OCI-LY7 (cell line): ENCODE results near the gene SLC25A39. TPM values are rescaled to one million over a fixed set of nuclear protein-coding genes. Genes with fewer than 3 reads are reported as not detected.

Source experiments
- BruUV-seq: library from RNA; stranded (reverse); fragments of 400-500 nt; replicated peaks from 2 replicates; lab custom pipeline; 2021; lab: Mats Ljungman, UMichigan
- CTCF ChIA-PET: fragments of 300-600 bp; sonication (Branson Sonifier 250); formaldehyde crosslinking; loops from one replicate; lab custom pipeline; 2022; ENCODE audit warnings: antibody characterized with exemption; ENCODE audit not compliant: unreplicated experiment; lab: Charles Lee
- POLR2A ChIA-PET: fragments of 300-600 bp; sonication (Branson Sonifier 250); formaldehyde crosslinking; loops from one replicate; lab custom pipeline; 2022; ENCODE audit warnings: antibody characterized with exemption; lab: Charles Lee
- DNase-seq: peaks from one replicate; pipeline ENCODE4 v3.0.0-alpha.2; 2015; ENCODE audit warnings: low spot score
- H2AFZ ChIP-seq: fragments of 200-600 bp; sonication (generic), shearing (Covaris generic); 2 replicates; pipeline ENCODE4 v1.6.1; 2014; ENCODE audit warnings: mild to moderate bottlenecking, antibody characterized with exemption, low read length, moderate library complexity
- H3K27ac ChIP-seq: fragments of 200-600 bp; sonication (generic); 2 replicates; pipeline ENCODE4 v1.5.1; 2014; ENCODE audit warnings: mixed run types, low read depth, mild to moderate bottlenecking, moderate library complexity, low read length, inconsistent platforms; ENCODE audit not compliant: poor library complexity, severe bottlenecking
- H3K36me3 ChIP-seq: fragments of 200-600 bp; sonication (generic); 2 replicates; pipeline ENCODE4 v1.6.1; 2014; ENCODE audit warnings: mild to moderate bottlenecking, antibody characterized with exemption, low read length, moderate library complexity, mixed read lengths; ENCODE audit not compliant: insufficient read depth
- H3K4me1 ChIP-seq: fragments of 200-600 bp; sonication (generic); 2 replicates; pipeline ENCODE4 v1.5.1; 2014; ENCODE audit warnings: mild to moderate bottlenecking, low read length; ENCODE audit not compliant: insufficient read depth, poor library complexity, severe bottlenecking
- H3K4me2 ChIP-seq: fragments of 200-600 bp; sonication (generic); 2 replicates; pipeline ENCODE4 v1.6.1; 2014; ENCODE audit warnings: mild to moderate bottlenecking, low read length
- H3K4me3 ChIP-seq: fragments of 200-600 bp; sonication (generic); 2 replicates; pipeline ENCODE4 v1.5.1; 2014; ENCODE audit warnings: mild to moderate bottlenecking, low read depth, low read length; ENCODE audit not compliant: poor library complexity, severe bottlenecking
- H3K79me2 ChIP-seq: fragments of 200-600 bp; sonication (generic); 2 replicates; pipeline ENCODE4 v1.6.1; 2016; ENCODE audit warnings: low read depth, mild to moderate bottlenecking, low read length, moderate library complexity, mixed read lengths; ENCODE audit not compliant: insufficient read depth
- H3K9me2 ChIP-seq: fragments of 200-600 bp; sonication (generic); 2 replicates; pipeline ENCODE4 v1.6.1; 2016; ENCODE audit warnings: mild to moderate bottlenecking, low read length, mixed read lengths; ENCODE audit not compliant: insufficient read depth
- H3K9me3 ChIP-seq: fragments of 200-600 bp; sonication (generic); 2 replicates; pipeline ENCODE4 v1.6.1; 2014; ENCODE audit warnings: mild to moderate bottlenecking, mixed run types, low read length, mixed read lengths
- H4K20me1 ChIP-seq: fragments of 200-600 bp; sonication (generic); 2 replicates; pipeline ENCODE4 v1.6.1; 2014; ENCODE audit warnings: mild to moderate bottlenecking, antibody characterized with exemption, low read length, moderate library complexity, mixed read lengths; ENCODE audit not compliant: insufficient read depth
- EZH2phosphoT487 ChIP-seq: fragments of 200-600 bp; sonication (generic); IDR thresholded peaks from 2 replicates; pipeline ENCODE4 v1.6.1; 2018; ENCODE audit warnings: low read depth, borderline replicate concordance, mild to moderate bottlenecking, mixed run types, antibody characterized with exemption, low read length, moderate library complexity, mixed read lengths
- intact Hi-C: fragments of 100-400 bp; cut with micrococcal nuclease; formaldehyde crosslinking; loops from one replicate; pipeline ENCODE4 v1.10.0; 2022; ENCODE audit not compliant: unreplicated experiment
- total RNA-seq, 2 experiments: library from RNA; depleted of rRNA in 1 of 2; stranded (reverse); fragments of >200 nt in 1 of 2; shearing (Covaris generic) in 1 of 2; gene quantifications; 2 replicates each; pipeline ENCODE4 v1.2.3, GENCODE V29; 2014 to 2022
- TF ChIP-seq, protein P1 (sequence below): fragments of 200-600 bp; sonication (generic); conservative IDR thresholded peaks from 2 replicates; pipeline ENCODE4 v1.5.1; 2014; ENCODE audit warnings: mild to moderate bottlenecking, antibody characterized with exemption, low read length, moderate library complexity, mixed read lengths

SLC25A39 gene
- total RNA-seq, 2 experiments from 2014 or later: 156 to 159 TPM

DNA sequence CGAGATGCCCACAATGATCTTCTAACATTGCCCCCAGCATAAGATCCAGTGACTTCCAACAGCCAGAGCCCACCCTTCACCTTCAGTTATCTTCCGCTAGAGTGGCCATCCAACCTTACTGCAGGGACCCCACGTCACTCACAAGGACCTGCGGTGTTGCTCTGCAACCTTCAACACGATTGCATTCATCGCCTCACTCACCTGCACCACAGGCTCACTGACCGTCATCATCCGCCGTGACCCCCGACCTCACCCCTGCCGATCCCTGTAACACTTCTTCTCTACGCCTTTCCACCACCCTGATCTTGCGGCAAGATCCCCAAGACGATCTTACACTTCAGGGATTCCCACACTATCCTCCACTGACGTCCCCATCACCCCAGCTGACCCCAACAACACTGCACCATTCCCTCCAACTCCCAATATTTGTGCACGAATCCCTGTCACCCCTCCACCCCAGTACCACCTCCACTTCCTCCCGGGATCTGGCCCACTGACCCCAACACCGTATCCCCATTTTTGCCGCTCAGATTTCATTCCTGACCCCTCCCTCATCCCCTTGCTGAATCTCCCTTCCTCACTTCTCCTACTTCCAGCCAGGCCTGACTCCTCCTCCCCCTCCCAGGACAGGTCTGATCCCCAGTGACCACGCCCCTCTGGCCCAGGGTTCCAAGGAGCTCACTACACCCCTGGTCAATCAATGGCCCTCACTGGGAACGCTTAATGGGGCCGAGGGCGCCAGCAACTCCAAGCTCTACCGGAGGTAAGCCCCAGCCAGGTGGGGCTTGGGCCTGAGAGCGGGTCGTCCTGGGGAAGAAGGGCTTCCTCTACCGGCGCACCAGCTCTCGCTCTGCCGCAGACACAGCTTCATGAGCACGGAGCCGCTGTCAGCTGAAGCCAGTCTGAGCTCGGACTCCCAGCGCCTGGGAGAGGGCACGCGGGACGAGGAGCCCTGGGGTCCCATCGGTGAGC is 8.6 kb downstream of the SLC25A39 start:
- DNase-seq: no peak
- Histone ChIP-seq H3K4me3 (peak overlapping the region; percentile 31), H3K9me3 (no peaks in the 10 kb centered on the region), H3K79me2 (no peaks in the 10 kb centered on the region), H3K4me2 (peak overlapping the region; percentile 59; the same call in 1 of the 2 replicates), H3K4me1 (no peaks in the 10 kb centered on the region), H3K27ac (no peak overlapping the region), H2AFZ (no peak overlapping the region), H4K20me1 (no peaks in the 10 kb centered on the region), H3K9me2 (no peaks in the 10 kb centered on the region), H3K36me3 (peaks cover 20% of the 10 kb centered on the region)
- ChIA-PET CTCF (interaction anchor here (0.6 kb wide), 1 partner anchor 34 kb away, joined by 3 read pairs; no protein-coding TSS in a partner anchor), POLR2A (interaction anchor here (0.7 to 1.2 kb wide), 2 partner anchors 14 to 255 kb away, joined by 3 to 4 read pairs; no protein-coding TSS in a partner anchor)
- intact Hi-C loops: no loop called here
- no TSS peak for BruUV-seq
- TF ChIP-seq, protein P1, sequence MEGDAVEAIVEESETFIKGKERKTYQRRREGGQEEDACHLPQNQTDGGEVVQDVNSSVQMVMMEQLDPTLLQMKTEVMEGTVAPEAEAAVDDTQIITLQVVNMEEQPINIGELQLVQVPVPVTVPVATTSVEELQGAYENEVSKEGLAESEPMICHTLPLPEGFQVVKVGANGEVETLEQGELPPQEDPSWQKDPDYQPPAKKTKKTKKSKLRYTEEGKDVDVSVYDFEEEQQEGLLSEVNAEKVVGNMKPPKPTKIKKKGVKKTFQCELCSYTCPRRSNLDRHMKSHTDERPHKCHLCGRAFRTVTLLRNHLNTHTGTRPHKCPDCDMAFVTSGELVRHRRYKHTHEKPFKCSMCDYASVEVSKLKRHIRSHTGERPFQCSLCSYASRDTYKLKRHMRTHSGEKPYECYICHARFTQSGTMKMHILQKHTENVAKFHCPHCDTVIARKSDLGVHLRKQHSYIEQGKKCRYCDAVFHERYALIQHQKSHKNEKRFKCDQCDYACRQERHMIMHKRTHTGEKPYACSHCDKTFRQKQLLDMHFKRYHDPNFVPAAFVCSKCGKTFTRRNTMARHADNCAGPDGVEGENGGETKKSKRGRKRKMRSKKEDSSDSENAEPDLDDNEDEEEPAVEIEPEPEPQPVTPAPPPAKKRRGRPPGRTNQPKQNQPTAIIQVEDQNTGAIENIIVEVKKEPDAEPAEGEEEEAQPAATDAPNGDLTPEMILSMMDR: no peak
- no peak for TF ChIP-seq EZH2phosphoT487

DNA sequence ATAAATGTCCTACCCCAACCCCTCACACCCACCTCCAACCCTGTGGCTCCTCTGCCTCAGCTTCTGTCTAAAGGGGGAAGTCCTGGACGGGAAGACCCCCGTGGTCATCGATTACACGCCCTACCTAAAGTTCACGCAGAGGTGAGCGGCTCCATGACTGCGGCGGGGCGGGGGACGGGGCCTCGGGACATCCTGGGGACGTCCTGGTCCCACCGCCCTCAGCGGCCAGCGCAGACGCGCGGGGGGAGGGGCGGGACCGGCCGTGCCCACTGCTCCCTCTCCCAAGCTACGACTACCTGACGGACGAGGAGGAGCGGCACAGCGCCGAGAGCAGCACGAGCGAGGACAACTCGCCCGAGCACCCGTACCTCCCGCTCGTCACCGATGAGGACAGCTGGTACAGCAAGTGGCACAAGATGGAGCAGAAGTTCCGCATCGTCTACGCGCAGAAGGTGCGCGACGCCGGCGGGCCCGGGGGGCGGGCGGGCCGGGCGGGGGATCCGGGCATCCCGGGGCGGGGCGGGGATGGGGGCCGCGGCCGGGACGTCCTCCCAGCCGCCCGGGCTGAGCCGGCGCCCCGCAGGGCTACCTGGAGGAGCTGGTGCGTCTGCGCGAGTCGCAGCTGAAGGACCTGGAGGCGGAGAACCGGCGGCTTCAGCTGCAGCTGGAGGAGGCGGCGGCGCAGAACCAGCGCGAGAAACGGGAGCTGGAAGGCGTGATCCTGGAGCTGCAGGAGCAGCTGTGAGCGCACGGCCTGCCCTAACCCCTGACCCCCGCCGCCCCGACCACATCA is 9.6 kb downstream of the SLC25A39 start:
- no peak overlapping the region for H2AFZ ChIP-seq
- peak; percentile 42 for DNase-seq
- TF ChIP-seq, protein P1: no peak
- H3K4me1 ChIP-seq: peaks cover 3% of the 10 kb centered on the region
- peak overlapping the region; percentile 59 for H3K4me2 ChIP-seq
- BruUV-seq: no TSS peak
- intact Hi-C loops: no loop called here
- ChIA-PET POLR2A (interaction anchor here (1.2 kb wide), 1 partner anchor 13 kb away, joined by 3 read pairs; no protein-coding TSS in a partner anchor), CTCF (interaction anchor here (0.6 kb wide), 1 partner anchor 22 kb away, joined by 4 read pairs; no protein-coding TSS in a partner anchor)
- peak overlapping the region; percentile 61 for H3K4me3 ChIP-seq
- no peaks in the 10 kb centered on the region for H3K9me3 ChIP-seq
- no peaks in the 10 kb centered on the region for H3K9me2 ChIP-seq
- H3K27ac ChIP-seq: no peak overlapping the region
- no peaks in the 10 kb centered on the region for H4K20me1 ChIP-seq
- H3K79me2 ChIP-seq: no peaks in the 10 kb centered on the region
- peaks cover 10% of the 10 kb centered on the region; the same call in 1 of the 2 replicates for H3K36me3 ChIP-seq
